IPS-18c (cell line): ENCODE measurements around the gene OR4C5.
"Not testable (repeated sequence)": the region's sequence is repeated elsewhere in the genome, so short reads cannot be mapped to it uniquely, and the experiment has no call there.

Experiments
- H3K4me3 ChIP-seq: 2 replicates; pipeline ENCODE4 v1.7.0; 2013; ENCODE audit warnings: low read depth, mild to moderate bottlenecking, low read length, moderate library complexity; ENCODE audit not compliant: insufficient read depth
- H3K9me3 ChIP-seq: one replicate; pipeline ENCODE4 v1.6.1; 2013; ENCODE audit warnings: mild to moderate bottlenecking, low read length, moderate library complexity; ENCODE audit not compliant: control insufficient read depth, insufficient read depth

The OR4C5 gene

DNA sequence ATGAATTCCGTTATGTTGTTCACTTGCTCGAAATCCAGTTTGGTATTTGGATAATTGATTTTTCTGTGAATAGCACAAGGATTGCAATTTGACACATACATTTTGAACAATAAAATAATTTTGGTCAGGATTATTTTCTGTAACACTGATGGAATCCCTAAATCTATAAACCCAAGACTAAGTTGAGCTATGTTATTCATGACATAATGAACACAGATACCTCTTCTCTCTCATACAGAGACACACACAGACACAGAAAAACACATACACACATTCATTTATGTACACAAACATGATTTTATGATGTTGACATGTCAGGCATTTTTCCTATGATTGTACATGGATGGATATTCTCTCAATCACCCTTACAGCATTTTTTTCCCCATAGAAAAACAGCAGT is at the start of gene OR4C5:
OR4C5 (minus strand) TSS at position 101 of the 400 bp plus-strand sequence; CDS start at position 101, 0 bp downstream.
- peaks cover 16% of the 10 kb centered on the region for H3K9me3 ChIP-seq

GRCh38 chr11:48384670-48385069 is 18.4 kb upstream of the OR4C5 start:
- Histone ChIP-seq H3K9me3 (peaks cover 8% of the 10 kb centered on the region), H3K4me3 (no peak overlapping the region)

More for the DNA sequence above, at the start of gene OR4C5:
- H3K4me3 ChIP-seq, result no peak within 1 kb of the TSS

DNA sequence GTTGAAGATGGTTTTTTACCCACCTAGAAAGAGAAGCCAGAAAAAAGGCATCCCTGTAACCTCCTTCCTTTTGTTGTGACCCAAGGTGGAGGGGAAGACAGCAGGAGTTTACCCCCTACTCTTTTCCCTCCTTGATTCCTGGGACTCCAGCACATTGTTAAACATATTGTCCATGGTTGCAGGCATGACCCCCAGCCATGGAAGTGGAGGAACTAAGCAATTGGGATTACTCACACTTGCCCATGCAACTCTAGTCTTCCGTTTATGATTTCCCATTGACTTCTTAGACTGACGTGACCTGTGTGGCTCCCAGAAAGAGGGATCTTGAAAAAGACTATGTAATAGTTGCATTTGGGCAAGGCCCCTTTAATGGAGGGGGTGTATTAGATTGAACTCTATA is 17.9 kb upstream of the OR4C5 start:
- not testable (repeated sequence) for H3K4me3 ChIP-seq
- H3K9me3 ChIP-seq, result peaks cover 10% of the 10 kb centered on the region

- H3K9me3 ChIP-seq, result peaks cover 14% of the 10 kb centered on the region
- not testable (repeated sequence) for H3K4me3 ChIP-seq
Measured at GRCh38 chr11:48361289-48361688, 5.0 kb downstream of the OR4C5 start.

DNA sequence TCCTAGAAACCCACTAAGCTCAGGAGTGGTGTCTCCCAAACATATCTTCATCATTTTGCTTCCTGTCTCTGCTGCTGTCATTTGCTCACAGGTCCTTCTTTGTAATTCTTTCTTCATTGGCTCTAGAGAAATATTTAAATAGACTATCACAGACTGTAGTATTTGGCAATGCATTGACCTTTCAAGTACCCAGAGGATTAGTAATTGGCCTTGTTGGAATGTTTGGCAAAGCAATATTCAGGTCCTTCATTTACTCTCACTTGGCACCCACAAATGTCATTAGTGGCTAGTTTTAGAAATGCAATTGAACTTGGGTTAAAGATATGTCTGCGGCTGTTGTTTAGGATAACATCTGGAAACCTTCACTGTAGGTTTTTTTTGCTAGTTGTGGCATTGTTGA is 11.6 kb downstream of the OR4C5 start:
- Histone ChIP-seq H3K4me3 (no peak overlapping the region), H3K9me3 (peaks cover 12% of the 10 kb centered on the region)

- H3K4me3 ChIP-seq, result no peak overlapping the region
- H3K9me3 ChIP-seq, result peaks cover 12% of the 10 kb centered on the region
Measured at GRCh38 chr11:48354013-48354412, 12.3 kb downstream of the OR4C5 start.

- not testable (repeated sequence) for H3K9me3 ChIP-seq, H3K4me3 ChIP-seq
Measured at GRCh38 chr11:48346286-48346685, 20.0 kb downstream of the OR4C5 start.

GRCh38 chr11:48342505-48342904 is 23.8 kb downstream of the OR4C5 start:
- H3K4me3 ChIP-seq, result not testable (repeated sequence)
- H3K9me3 ChIP-seq, result peaks cover 12% of the 10 kb centered on the region

DNA sequence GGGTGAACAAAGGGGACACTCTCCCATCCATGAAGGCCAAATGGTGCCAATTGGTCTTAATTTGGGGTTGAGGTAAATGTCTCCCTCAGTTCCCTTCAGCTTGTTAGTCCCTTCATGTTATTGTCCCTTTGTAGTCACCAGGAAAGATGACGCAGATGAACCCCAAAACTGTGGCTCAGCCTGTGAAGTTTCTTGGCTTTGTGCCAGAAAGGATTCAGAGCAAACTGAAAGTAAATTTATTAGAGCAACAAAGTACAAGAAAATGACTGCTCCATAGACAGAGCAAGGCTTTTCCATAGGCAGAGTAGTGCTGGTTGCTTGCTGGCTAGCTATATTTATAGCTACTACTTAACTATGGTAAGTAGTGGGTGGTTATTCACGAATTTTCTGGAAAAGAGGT is 24.8 kb downstream of the OR4C5 start:
- Histone ChIP-seq H3K9me3 (peaks cover 15% of the 10 kb centered on the region), H3K4me3 (no peak overlapping the region)

- not testable (repeated sequence) for H3K4me3 ChIP-seq, H3K9me3 ChIP-seq
Measured at GRCh38 chr11:48324620-48325019, 41.6 kb downstream of the OR4C5 start, which contains the start of gene OR4C3. TSS of gene OR4C3 (plus strand) at chr11:48324920. CDS start at chr11:48325022, 102 bp downstream.

DNA sequence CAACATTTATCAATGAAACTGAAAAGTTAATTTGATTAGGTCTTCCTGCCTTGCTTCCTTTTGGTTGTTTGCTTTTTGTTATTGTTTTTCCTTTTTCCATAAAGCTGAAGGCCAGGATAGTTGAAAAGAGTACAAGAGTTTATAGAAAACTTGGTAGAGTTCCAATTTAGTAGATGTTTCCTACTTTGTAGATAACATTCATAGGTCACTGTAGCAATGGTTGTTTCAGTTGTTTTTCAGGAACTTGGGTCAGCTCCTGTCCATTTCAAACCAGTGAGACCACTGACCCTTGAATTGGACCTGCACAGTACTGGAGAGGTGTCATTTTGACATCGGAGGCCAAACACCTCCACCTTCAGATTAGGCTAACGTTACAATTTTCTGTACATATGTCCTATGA is 46.5 kb downstream of the OR4C5 start:
- H3K4me3 ChIP-seq, H3K9me3 ChIP-seq: not testable (repeated sequence)
